Keratinocyte (primary cell): ENCODE results near the gene ADAMTS2. TPM values are rescaled to one million over a fixed set of nuclear protein-coding genes. Genes with fewer than 3 reads are reported as not detected.

ENCODE experiments used
- DNase-seq: peaks from one replicate; pipeline ENCODE4 v3.0.0-alpha.2; 2011; ENCODE audit warnings: low read depth, missing footprints, low spot score
- FAIRE-seq: peaks from 2 replicates; lab custom pipeline; 2011; peaks lifted over from hg19 to GRCh38; lab: Jason Lieb, UNC
- H2AFZ ChIP-seq: 2 replicates; pipeline ENCODE4 v1.6.0; 2012; ENCODE audit warnings: low read length, control low read depth, inconsistent platforms; ENCODE audit not compliant: control insufficient read depth
- H3K27ac ChIP-seq: 2 replicates; pipeline ENCODE4 v1.5.1; 2011; ENCODE audit warnings: low read length; ENCODE audit not compliant: control insufficient read depth, insufficient read depth
- H3K27me3 ChIP-seq: 3 replicates; pipeline ENCODE4 v1.6.0; 2011; ENCODE audit warnings: low read length; ENCODE audit not compliant: control insufficient read depth, insufficient read depth; ENCODE audit errors: extremely low read depth
- H3K36me3 ChIP-seq, 2 experiments: 2 replicates in 1 of 2; 3 replicates in 1 of 2; pipeline ENCODE4 v1.5.1; 2011; ENCODE audit warnings: low read length in 2 of 2, mild to moderate bottlenecking in 1 of 2; ENCODE audit not compliant: control insufficient read depth in 2 of 2, insufficient read depth in 2 of 2; ENCODE audit errors: extremely low read depth in 1 of 2
- H3K4me1 ChIP-seq: 3 replicates; pipeline ENCODE4 v1.5.1; 2011; ENCODE audit warnings: low read length; ENCODE audit not compliant: control insufficient read depth, insufficient read depth; ENCODE audit errors: extremely low read depth
- H3K4me2 ChIP-seq: 3 replicates; pipeline ENCODE4 v1.6.0; 2011; ENCODE audit warnings: low read depth, low read length; ENCODE audit not compliant: control insufficient read depth, insufficient read depth; ENCODE audit errors: extremely low read depth
- H3K4me3 ChIP-seq, 3 experiments: fragments of 200-600 bp in 1 of 3; sonication (generic) in 1 of 3; 2 replicates in 2 of 3; 3 replicates in 1 of 3; pipeline ENCODE4 v1.5.1; 2011 to 2016; ENCODE audit warnings: low read length in 3 of 3, mild to moderate bottlenecking in 3 of 3, control low read depth in 2 of 3, inconsistent platforms in 1 of 3, low read depth in 1 of 3, mixed read lengths in 1 of 3, mixed run types in 1 of 3, moderate library complexity in 1 of 3; ENCODE audit not compliant: control insufficient read depth in 2 of 3, insufficient read depth in 2 of 3; ENCODE audit errors: extremely low read depth in 1 of 3
- H3K79me2 ChIP-seq: 2 replicates; pipeline ENCODE4 v1.6.0; 2012; ENCODE audit warnings: low read length; ENCODE audit not compliant: control insufficient read depth, insufficient read depth
- H3K9ac ChIP-seq: 3 replicates; pipeline ENCODE4 v1.6.0; 2011; ENCODE audit warnings: low read length; ENCODE audit not compliant: control insufficient read depth, insufficient read depth; ENCODE audit errors: extremely low read depth
- H3K9me1 ChIP-seq: 3 replicates; pipeline ENCODE4 v1.6.0; 2011; ENCODE audit warnings: low read length; ENCODE audit not compliant: control insufficient read depth, insufficient read depth; ENCODE audit errors: extremely low read depth
- H3K9me3 ChIP-seq: 2 replicates; pipeline ENCODE4 v1.5.1; 2012; ENCODE audit warnings: low read depth, low read length; ENCODE audit not compliant: control insufficient read depth
- H4K20me1 ChIP-seq: 3 replicates; pipeline ENCODE4 v1.6.0; 2011; ENCODE audit warnings: low read length; ENCODE audit not compliant: control insufficient read depth, insufficient read depth; ENCODE audit errors: extremely low read depth
- EZH2 ChIP-seq: IDR thresholded peaks from one replicate; pipeline ENCODE4 v1.6.1; 2012; ENCODE audit warnings: inconsistent platforms, mild to moderate bottlenecking, low read length, moderate library complexity
- dilution Hi-C: fragments of 300-500 bp; cut with MboI; formaldehyde crosslinking; loops from one replicate; pipeline ENCODE4 v1.7.0; 2020; ENCODE audit warnings: low sequenced_read_pairs; ENCODE audit not compliant: extremely low pct_ligation_motif_present
- polyA plus RNA-seq, 5 experiments: library from polyadenylated mRNA; depleted of rRNA in 3 of 5; stranded (reverse) in 3 of 5; stranded (forward) in 1 of 5; unstranded in 1 of 5; fragments of >200 nt; gene quantifications; 1 replicate in 1 of 5; 2 replicates in 3 of 5; 3 replicates in 1 of 5; pipeline versions ENCODE4 v1.2.1 to v1.2.3, GENCODE V29; 2011 to 2012; ENCODE audit warnings: missing spikeins in 2 of 5, low read depth in 1 of 5, low replicate concordance in 1 of 5
- TF ChIP-seq, protein P1 (sequence below), 3 experiments: IDR thresholded peaks in 1 of 3; conservative IDR thresholded peaks in 1 of 3; optimal IDR thresholded peaks in 1 of 3; 2 replicates in 2 of 3; 3 replicates in 1 of 3; pipeline versions ENCODE3 to v1.5.1; 2011; ENCODE audit warnings: low read length in 3 of 3, mild to moderate bottlenecking in 3 of 3, moderate library complexity in 2 of 3, control low read depth in 1 of 3, inconsistent platforms in 1 of 3; ENCODE audit not compliant: insufficient read depth in 2 of 3; ENCODE audit errors: extremely low read depth in 1 of 3

ADAMTS2 gene
- polyA plus RNA-seq, 1 donor (not counting 4 experiments of a cell fraction or from before 2014, with no cell fraction given): not detected

DNA sequence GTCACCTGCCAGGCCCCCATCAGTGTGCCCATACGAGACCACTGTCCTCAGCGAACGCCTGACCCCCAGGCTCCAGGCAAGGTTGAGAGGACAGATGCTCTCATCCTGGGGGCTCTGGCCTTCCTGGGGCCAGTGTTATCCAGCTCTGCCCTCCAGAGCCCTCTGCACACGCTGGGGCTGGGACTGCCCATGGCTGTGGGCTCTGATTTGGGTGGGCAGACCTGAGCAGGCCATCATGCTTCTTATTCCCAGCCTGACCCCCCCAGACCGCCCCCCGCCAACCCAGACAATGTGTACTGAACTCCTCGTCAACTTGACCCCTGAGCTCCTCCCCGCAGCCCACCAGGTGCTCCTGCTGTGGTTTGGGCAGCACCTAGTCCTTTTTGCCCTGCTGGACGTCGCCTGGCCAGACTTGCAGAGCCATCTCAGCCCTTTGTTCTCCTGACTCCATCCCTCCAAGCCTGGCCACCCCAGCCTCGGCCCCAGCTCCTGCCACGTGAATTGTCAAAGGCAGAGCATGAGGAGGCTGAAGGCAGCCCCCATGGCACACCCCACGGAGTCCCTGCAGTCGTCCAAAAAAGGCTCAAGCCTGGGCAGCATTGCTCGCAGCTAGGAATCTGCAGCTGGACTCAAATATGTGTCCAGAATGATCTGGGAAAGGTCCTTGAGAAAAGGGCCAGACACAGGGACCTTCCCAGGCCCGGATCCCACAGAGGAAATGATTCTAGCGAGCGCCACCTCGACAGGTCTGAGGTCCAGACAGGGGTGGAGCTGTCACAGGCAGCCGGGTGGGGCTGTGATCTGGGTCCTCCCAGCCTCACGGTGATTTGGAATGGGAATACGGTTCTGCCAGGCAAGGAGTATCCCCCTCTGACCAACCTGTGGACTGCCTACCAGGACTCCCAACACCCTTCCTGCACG, 87.0 kb downstream of the ADAMTS2 start:
- H3K27ac ChIP-seq: no peak overlapping the region
- no peaks in the 10 kb centered on the region for H3K9me1 ChIP-seq
- H3K4me2 ChIP-seq: no peak overlapping the region
- H3K9ac ChIP-seq: no peak overlapping the region
- no peak for TF ChIP-seq EZH2
- TF ChIP-seq, protein P1, sequence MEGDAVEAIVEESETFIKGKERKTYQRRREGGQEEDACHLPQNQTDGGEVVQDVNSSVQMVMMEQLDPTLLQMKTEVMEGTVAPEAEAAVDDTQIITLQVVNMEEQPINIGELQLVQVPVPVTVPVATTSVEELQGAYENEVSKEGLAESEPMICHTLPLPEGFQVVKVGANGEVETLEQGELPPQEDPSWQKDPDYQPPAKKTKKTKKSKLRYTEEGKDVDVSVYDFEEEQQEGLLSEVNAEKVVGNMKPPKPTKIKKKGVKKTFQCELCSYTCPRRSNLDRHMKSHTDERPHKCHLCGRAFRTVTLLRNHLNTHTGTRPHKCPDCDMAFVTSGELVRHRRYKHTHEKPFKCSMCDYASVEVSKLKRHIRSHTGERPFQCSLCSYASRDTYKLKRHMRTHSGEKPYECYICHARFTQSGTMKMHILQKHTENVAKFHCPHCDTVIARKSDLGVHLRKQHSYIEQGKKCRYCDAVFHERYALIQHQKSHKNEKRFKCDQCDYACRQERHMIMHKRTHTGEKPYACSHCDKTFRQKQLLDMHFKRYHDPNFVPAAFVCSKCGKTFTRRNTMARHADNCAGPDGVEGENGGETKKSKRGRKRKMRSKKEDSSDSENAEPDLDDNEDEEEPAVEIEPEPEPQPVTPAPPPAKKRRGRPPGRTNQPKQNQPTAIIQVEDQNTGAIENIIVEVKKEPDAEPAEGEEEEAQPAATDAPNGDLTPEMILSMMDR (optimal IDR thresholded peaks at IDR 0.05 in 1 of 3, IDR thresholded peaks at IDR 0.05 in 1 of 3, conservative IDR thresholded peaks at IDR 0.05 in 1 of 3; ENCODE audit: extremely low read depth in 1 of 3, insufficient read depth in 2 of 3, low read length in 3 of 3): no peak
- no peak overlapping the region for H3K4me3 ChIP-seq
- H4K20me1 ChIP-seq: no peaks in the 10 kb centered on the region
- H3K27me3 ChIP-seq: no peaks in the 10 kb centered on the region
- H3K36me3 ChIP-seq: no peaks in the 10 kb centered on the region
- dilution Hi-C loops: no loop called here
- H3K9me3 ChIP-seq: peaks cover 19% of the 10 kb centered on the region
- DNase-seq (no peak), FAIRE-seq (no peak)
- no peak overlapping the region for H2AFZ ChIP-seq
- no peaks in the 10 kb centered on the region for H3K4me1 ChIP-seq
- H3K79me2 ChIP-seq: no peaks in the 10 kb centered on the region

DNA sequence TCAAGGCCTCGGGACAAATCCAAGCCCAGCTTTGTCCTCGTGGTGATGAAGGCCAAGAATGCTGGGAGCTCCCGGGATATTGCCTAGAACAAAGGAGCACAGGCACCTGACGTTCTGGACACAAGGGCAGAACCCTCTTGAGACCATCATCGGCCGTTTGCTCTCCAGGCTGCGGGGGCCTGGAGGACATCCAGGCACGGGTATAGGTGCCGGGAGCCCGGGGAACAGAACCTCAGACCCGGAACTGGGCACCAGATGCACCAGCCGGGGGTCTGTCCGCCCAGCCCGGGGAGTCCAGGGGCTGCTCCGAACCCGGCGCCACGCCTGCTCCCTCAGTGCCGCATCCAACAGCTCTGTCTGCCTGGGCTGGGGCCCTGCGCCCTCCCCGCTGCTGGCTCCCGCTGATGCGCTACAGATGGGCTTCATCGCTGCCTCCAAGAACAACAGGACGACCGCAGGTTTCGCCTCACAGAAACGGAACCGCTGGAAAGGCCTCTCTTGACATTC, 88.0 kb downstream of the ADAMTS2 start:
- no peak overlapping the region for H3K9ac ChIP-seq
- peaks cover 16% of the 10 kb centered on the region for H3K9me3 ChIP-seq
- H3K27ac ChIP-seq: no peak overlapping the region
- no peaks in the 10 kb centered on the region for H3K4me1 ChIP-seq
- dilution Hi-C loops: no loop called here
- H4K20me1 ChIP-seq: no peaks in the 10 kb centered on the region
- no peaks in the 10 kb centered on the region for H3K79me2 ChIP-seq
- H3K36me3 ChIP-seq: no peaks in the 10 kb centered on the region
- H3K4me2 ChIP-seq: no peak overlapping the region
- H2AFZ ChIP-seq: no peak overlapping the region
- no peak overlapping the region for H3K4me3 ChIP-seq
- no peaks in the 10 kb centered on the region for H3K27me3 ChIP-seq
- no peak for TF ChIP-seq EZH2
- TF ChIP-seq, protein P1 (optimal IDR thresholded peaks at IDR 0.05 in 1 of 3, IDR thresholded peaks at IDR 0.05 in 1 of 3, conservative IDR thresholded peaks at IDR 0.05 in 1 of 3; ENCODE audit: extremely low read depth in 1 of 3, insufficient read depth in 2 of 3, low read length in 3 of 3): no peak
- DNase-seq: no peak
- no peak for FAIRE-seq
- no peaks in the 10 kb centered on the region for H3K9me1 ChIP-seq
